A673 (cell line): ENCODE data around the gene RALGAPA2. TPM values are rescaled to one million over a fixed set of nuclear protein-coding genes. Genes with fewer than 3 reads are reported as not detected.

Experiments
- BruUV-seq: library from RNA; stranded (reverse); fragments of 400-500 nt; replicated peaks from 2 replicates; lab custom pipeline; 2021; lab: Mats Ljungman, UMichigan
- CTCF ChIA-PET: fragments of 300-600 bp; sonication (Branson Sonifier 250); formaldehyde crosslinking; loops from one replicate; lab custom pipeline; 2022; ENCODE audit warnings: antibody characterized with exemption; lab: Charles Lee
- POLR2A ChIA-PET: fragments of 300-600 bp; sonication (Branson Sonifier 250); formaldehyde crosslinking; loops from one replicate; lab custom pipeline; 2022; ENCODE audit warnings: antibody characterized with exemption; ENCODE audit not compliant: low non-redundant PET; lab: Charles Lee
- DNase-seq: peaks from one replicate; pipeline ENCODE4 v3.0.0-alpha.2; 2015; ENCODE audit warnings: low spot score
- H3K27ac ChIP-seq: fragments of 200-600 bp; sonication (generic); 2 replicates; pipeline ENCODE4 v1.5.1; 2016; ENCODE audit warnings: mixed run types, low read depth, mild to moderate bottlenecking, mixed read lengths, antibody characterized with exemption, low read length; ENCODE audit not compliant: poor library complexity, severe bottlenecking
- H3K27me3 ChIP-seq: fragments of 200-600 bp; sonication (generic); replicated peaks from 2 replicates; pipeline ENCODE4 v1.6.1; 2017; ENCODE audit warnings: mixed run types, low read depth, mild to moderate bottlenecking, mixed read lengths, antibody characterized with exemption, low read length; ENCODE audit not compliant: insufficient read depth, poor library complexity
- H3K36me3 ChIP-seq: fragments of 200-600 bp; sonication (generic); 2 replicates; pipeline ENCODE4 v1.6.1; 2016; ENCODE audit warnings: mixed run types, mild to moderate bottlenecking, mixed read lengths, antibody characterized with exemption, low read length; ENCODE audit not compliant: insufficient read depth, poor library complexity, severe bottlenecking
- H3K4me1 ChIP-seq: fragments of 200-600 bp; sonication (generic); 2 replicates; pipeline ENCODE4 v1.6.1; 2017; ENCODE audit warnings: mixed run types, mild to moderate bottlenecking, mixed read lengths, antibody characterized with exemption, low read length; ENCODE audit not compliant: insufficient read depth, poor library complexity, severe bottlenecking
- H3K4me3 ChIP-seq: fragments of 200-600 bp; sonication (generic); 2 replicates; pipeline ENCODE4 v1.5.1; 2016; ENCODE audit warnings: low read depth, mixed run types, mild to moderate bottlenecking, mixed read lengths, low read length; ENCODE audit not compliant: poor library complexity, severe bottlenecking
- H3K9me3 ChIP-seq: fragments of 200-600 bp; sonication (generic); 2 replicates; pipeline ENCODE4 v1.6.1; 2016; ENCODE audit warnings: mixed run types, low read depth, mild to moderate bottlenecking, mixed read lengths, antibody characterized with exemption, low read length; ENCODE audit not compliant: poor library complexity, severe bottlenecking
- CTCF ChIP-seq: fragments of 300-800, 200-600 bp; sonication (generic); conservative IDR thresholded peaks from 2 replicates; pipeline ENCODE4 v1.5.1; 2017; ENCODE audit warnings: low read depth, mild to moderate bottlenecking, antibody characterized with exemption, low read length, moderate library complexity, mixed read lengths
- EZH2 ChIP-seq: fragments of 200-600 bp; sonication (generic); IDR thresholded peaks from 2 replicates; pipeline ENCODE4 v1.6.1; 2017; ENCODE audit warnings: borderline replicate concordance, low read depth, mild to moderate bottlenecking, mixed read lengths, antibody characterized with exemption, low read length; ENCODE audit not compliant: poor library complexity, severe bottlenecking
- intact Hi-C: fragments of 100-400 bp; cut with micrococcal nuclease; formaldehyde crosslinking; loops from one replicate; pipeline ENCODE4 v1.10.0; 2022; ENCODE audit not compliant: unreplicated experiment
- total RNA-seq: library from RNA; stranded (reverse); gene quantifications from 2 replicates; pipeline ENCODE4 v1.2.3, GENCODE V29; 2021

The RALGAPA2 gene
- total RNA-seq, 1 experiment from 2014 or later, result 32.4 TPM

GRCh38 chr20:20456741-20457140, 255.7 kb downstream of the RALGAPA2 start:
- intact Hi-C loops, result no loop called here
- TF ChIP-seq CTCF (no peak), EZH2 (no peak)
- CTCF ChIA-PET, result no interaction called here
- H3K4me1 ChIP-seq, result peaks cover 43% of the 10 kb centered on the region
- no peak overlapping the region for H3K4me3 ChIP-seq
- no TSS peak for BruUV-seq
- DNase-seq, result no peak
- no peaks in the 10 kb centered on the region for H3K27me3 ChIP-seq
- no peaks in the 10 kb centered on the region for H3K9me3 ChIP-seq
- no peaks in the 10 kb centered on the region for H3K36me3 ChIP-seq
- POLR2A ChIA-PET, result interaction anchor here (0.6 kb wide), 1 partner anchor 9 kb away, joined by 4 read pairs; no protein-coding TSS in a partner anchor
- no peak overlapping the region for H3K27ac ChIP-seq

- CTCF ChIA-PET, result no interaction called here
- no TSS peak for BruUV-seq
- no peak for TF ChIP-seq CTCF
- no peak for TF ChIP-seq EZH2
- DNase-seq, result peak; percentile 82
- H3K27me3 ChIP-seq, result no peaks in the 10 kb centered on the region
- H3K27ac ChIP-seq, result no peak overlapping the region
- no peaks in the 10 kb centered on the region for H3K36me3 ChIP-seq
- H3K4me3 ChIP-seq, result no peak overlapping the region
- POLR2A ChIA-PET, result no interaction called here
- no peaks in the 10 kb centered on the region for H3K9me3 ChIP-seq
- peaks cover 38% of the 10 kb centered on the region for H3K4me1 ChIP-seq
- intact Hi-C loops, result no loop called here
Measured at GRCh38 chr20:20455926-20456325, 256.5 kb downstream of the RALGAPA2 start.

GRCh38 chr20:20454850-20455627, 257.4 kb downstream of the RALGAPA2 start:
- Histone ChIP-seq H3K9me3 (no peaks in the 10 kb centered on the region), H3K36me3 (no peaks in the 10 kb centered on the region), H3K4me1 (peaks cover 38% of the 10 kb centered on the region), H3K27ac (no peak overlapping the region), H3K27me3 (no peaks in the 10 kb centered on the region), H3K4me3 (no peak overlapping the region)
- TF ChIP-seq EZH2 (no peak), CTCF (no peak)
- DNase-seq, result no peak
- ChIA-PET CTCF (no interaction called here), POLR2A (no interaction called here)
- intact Hi-C loops, result loop anchor here (5.0 kb wide), 1 partner anchor 43 kb away; no protein-coding TSS in a partner anchor
- BruUV-seq, result no TSS peak
